Muscle layer of colon (tissue), 2 donors: ENCODE data around the gene HCFC2.
A peak's percentile ranks its signal among the peaks of the same experiment; 100 is the strongest.

ENCODE experiments used
- H3K27ac ChIP-seq: one replicate; pipeline ENCODE4 v1.7.0; 2013; ENCODE audit warnings: low read depth, mild to moderate bottlenecking, low read length, moderate library complexity
- H3K27me3 ChIP-seq, 2 donors: one replicate each; pipeline ENCODE4 v1.7.0; 2013; ENCODE audit warnings: low read length in 2 of 2, mild to moderate bottlenecking in 2 of 2; ENCODE audit not compliant: insufficient read depth in 2 of 2, control insufficient read depth in 1 of 2
- H3K36me3 ChIP-seq: one replicate; pipeline ENCODE4 v1.7.0; 2013; ENCODE audit warnings: mild to moderate bottlenecking, low read length; ENCODE audit not compliant: insufficient read depth
- H3K4me1 ChIP-seq: one replicate; pipeline ENCODE4 v1.7.0; 2013; ENCODE audit warnings: mild to moderate bottlenecking, low read length; ENCODE audit not compliant: insufficient read depth
- H3K4me3 ChIP-seq, 2 donors: one replicate each; pipeline ENCODE4 v1.7.0; 2013; ENCODE audit warnings: low read length in 2 of 2, low read depth in 1 of 2, mild to moderate bottlenecking in 1 of 2, moderate library complexity in 1 of 2
- H3K9ac ChIP-seq: one replicate; pipeline ENCODE4 v1.7.0; 2013; ENCODE audit warnings: low read length
- H3K9me3 ChIP-seq: one replicate; pipeline ENCODE4 v1.7.0; 2013; ENCODE audit warnings: mild to moderate bottlenecking, low read length
- donor health status: abdominal sarcoma.
- donor health status: Adenocarcinoma of cecum.

HCFC2 gene

DNA sequence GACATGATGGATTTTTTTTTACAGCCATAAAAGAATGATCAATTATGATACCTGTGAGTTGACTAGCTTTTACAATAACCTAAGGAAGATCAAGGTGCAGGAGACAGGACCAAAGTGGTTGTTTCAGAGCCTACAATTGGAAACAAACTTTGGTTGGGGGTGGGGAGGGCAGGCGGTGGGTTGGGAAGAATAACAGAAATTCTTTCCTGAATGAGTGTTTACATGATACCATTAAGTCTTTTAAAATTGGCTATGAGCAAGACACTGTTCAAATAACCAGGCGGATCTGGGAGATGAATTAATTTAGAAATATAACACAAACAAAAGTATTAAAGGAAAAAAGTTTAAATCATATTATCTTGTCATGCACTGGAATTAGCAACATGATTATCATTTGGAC is 66.4 kb downstream of the HCFC2 start:
- Histone ChIP-seq H3K4me3 (no peak overlapping the region), H3K27ac (no peak overlapping the region), H3K27me3 (no peaks in the 10 kb centered on the region), H3K4me1 (peaks cover 36% of the 10 kb centered on the region), H3K9me3 (no peaks in the 10 kb centered on the region), H3K9ac (no peak overlapping the region), H3K36me3 (peaks cover 36% of the 10 kb centered on the region)

- peaks cover 30% of the 10 kb centered on the region for H3K36me3 ChIP-seq
- H3K4me3 ChIP-seq: no peak overlapping the region
- H3K9me3 ChIP-seq: no peaks in the 10 kb centered on the region
- H3K4me1 ChIP-seq: peaks cover 44% of the 10 kb centered on the region
- no peak overlapping the region for H3K9ac ChIP-seq
- no peaks in the 10 kb centered on the region for H3K27me3 ChIP-seq
- H3K27ac ChIP-seq: no peak overlapping the region
Measured at GRCh38 chr12:104131609-104132008, 67.3 kb downstream of the HCFC2 start.

GRCh38 chr12:104132351-104132956 is 68.1 kb downstream of the HCFC2 start:
- Histone ChIP-seq H3K9me3 (no peaks in the 10 kb centered on the region), H3K27me3 (no peaks in the 10 kb centered on the region), H3K36me3 (peaks cover 30% of the 10 kb centered on the region), H3K4me1 (peaks cover 49% of the 10 kb centered on the region), H3K9ac (no peak overlapping the region), H3K27ac (no peak overlapping the region), H3K4me3 (no peak overlapping the region)

GRCh38 chr12:104133321-104133720 is 69.0 kb downstream of the HCFC2 start:
- no peaks in the 10 kb centered on the region for H3K9me3 ChIP-seq
- peaks cover 23% of the 10 kb centered on the region for H3K36me3 ChIP-seq
- no peaks in the 10 kb centered on the region for H3K27me3 ChIP-seq
- H3K27ac ChIP-seq: no peak overlapping the region
- H3K9ac ChIP-seq: peak overlapping the region; percentile 11
- peaks cover 49% of the 10 kb centered on the region for H3K4me1 ChIP-seq
- H3K4me3 ChIP-seq: no peak overlapping the region

GRCh38 chr12:104133866-104134265 is 69.5 kb downstream of the HCFC2 start:
- peaks cover 54% of the 10 kb centered on the region for H3K4me1 ChIP-seq
- H3K27me3 ChIP-seq: no peaks in the 10 kb centered on the region
- H3K4me3 ChIP-seq: no peak overlapping the region
- no peaks in the 10 kb centered on the region for H3K9me3 ChIP-seq
- peak overlapping the region; percentile 11 for H3K9ac ChIP-seq
- H3K27ac ChIP-seq: no peak overlapping the region
- H3K36me3 ChIP-seq: peaks cover 20% of the 10 kb centered on the region

- Histone ChIP-seq H3K9ac (no peak overlapping the region), H3K27ac (no peak overlapping the region), H3K4me1 (peaks cover 57% of the 10 kb centered on the region), H3K9me3 (no peaks in the 10 kb centered on the region), H3K4me3 (no peak overlapping the region), H3K27me3 (no peaks in the 10 kb centered on the region), H3K36me3 (peaks cover 12% of the 10 kb centered on the region)
Measured at GRCh38 chr12:104134882-104135281, 70.6 kb downstream of the HCFC2 start.

DNA sequence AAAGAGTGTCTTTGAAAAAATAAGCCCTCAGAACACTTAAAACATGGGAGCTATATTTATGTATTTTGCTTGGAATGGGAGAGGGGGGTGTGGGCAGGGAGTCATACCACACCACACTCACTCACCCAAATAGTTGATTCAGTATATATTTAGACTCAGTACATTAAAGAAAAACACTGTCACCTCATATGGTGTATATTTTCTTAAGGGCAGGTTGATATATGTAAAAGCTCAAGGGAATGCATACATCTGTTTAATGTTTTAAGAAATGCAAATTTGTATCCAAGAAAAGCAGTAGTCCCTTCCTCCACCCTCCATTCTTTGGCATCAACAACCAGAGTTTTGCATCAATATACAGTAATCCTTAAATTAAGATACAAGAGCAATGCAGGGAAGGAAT is 72.2 kb downstream of the HCFC2 start:
- Histone ChIP-seq H3K9me3 (no peaks in the 10 kb centered on the region), H3K9ac (peak overlapping the region; percentile 76), H3K27ac (peak overlapping the region; percentile 78), H3K4me1 (peaks cover 45% of the 10 kb centered on the region), H3K4me3 (peak overlapping the region in 1 of 2 donors; percentile 44), H3K27me3 (no peaks in the 10 kb centered on the region), H3K36me3 (peaks cover 12% of the 10 kb centered on the region)

DNA sequence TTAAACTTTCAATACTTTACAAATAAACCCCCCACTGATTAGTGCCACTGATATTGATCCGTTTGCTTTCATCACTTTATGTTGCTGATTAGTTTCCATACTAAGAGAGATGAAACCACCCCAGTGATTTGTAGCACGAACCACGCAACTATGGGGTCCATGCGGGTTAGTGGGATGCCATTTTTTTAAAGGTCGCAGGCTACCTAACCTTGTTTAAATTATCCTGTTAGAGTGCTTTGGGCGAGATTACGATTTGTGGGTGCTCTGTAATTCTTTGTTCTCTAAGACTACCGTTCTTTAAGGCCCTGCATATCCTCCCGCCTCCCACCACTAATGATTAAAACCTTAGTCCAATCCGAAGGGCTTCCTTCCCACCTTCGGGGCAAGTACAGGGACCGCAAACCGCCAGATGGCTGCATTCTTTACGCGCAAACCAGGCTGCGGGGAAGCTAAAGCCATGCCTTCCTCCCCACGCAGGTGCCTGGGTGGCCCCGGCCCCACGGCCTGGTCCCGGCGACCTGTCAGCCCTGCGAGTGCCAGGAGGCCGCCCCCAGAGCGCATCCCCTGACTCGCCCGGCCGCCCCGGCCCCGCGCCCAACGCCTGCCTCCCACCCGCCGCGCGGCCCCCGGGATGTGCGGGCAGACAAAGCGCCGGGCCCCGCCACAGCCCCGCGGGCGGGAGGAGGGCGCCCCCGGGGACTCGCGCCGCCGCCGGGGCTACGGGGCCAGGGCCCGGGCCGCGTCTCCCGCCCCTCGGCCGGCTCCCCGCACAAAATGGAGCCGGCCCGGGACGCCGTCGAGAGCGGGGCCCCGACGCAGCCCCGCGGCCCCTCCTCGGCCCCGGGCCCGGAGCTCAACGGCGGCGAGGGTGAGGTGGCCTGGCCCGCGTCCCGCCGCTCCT is 72.9 kb downstream of the HCFC2 start:
- Histone ChIP-seq H3K36me3 (peaks cover 12% of the 10 kb centered on the region), H3K9ac (peak overlapping the region; percentile 76), H3K4me3 (peak overlapping the region; percentile 38 to 44), H3K4me1 (peaks cover 38% of the 10 kb centered on the region), H3K9me3 (no peaks in the 10 kb centered on the region), H3K27ac (peak overlapping the region; percentile 78), H3K27me3 (no peaks in the 10 kb centered on the region)

DNA sequence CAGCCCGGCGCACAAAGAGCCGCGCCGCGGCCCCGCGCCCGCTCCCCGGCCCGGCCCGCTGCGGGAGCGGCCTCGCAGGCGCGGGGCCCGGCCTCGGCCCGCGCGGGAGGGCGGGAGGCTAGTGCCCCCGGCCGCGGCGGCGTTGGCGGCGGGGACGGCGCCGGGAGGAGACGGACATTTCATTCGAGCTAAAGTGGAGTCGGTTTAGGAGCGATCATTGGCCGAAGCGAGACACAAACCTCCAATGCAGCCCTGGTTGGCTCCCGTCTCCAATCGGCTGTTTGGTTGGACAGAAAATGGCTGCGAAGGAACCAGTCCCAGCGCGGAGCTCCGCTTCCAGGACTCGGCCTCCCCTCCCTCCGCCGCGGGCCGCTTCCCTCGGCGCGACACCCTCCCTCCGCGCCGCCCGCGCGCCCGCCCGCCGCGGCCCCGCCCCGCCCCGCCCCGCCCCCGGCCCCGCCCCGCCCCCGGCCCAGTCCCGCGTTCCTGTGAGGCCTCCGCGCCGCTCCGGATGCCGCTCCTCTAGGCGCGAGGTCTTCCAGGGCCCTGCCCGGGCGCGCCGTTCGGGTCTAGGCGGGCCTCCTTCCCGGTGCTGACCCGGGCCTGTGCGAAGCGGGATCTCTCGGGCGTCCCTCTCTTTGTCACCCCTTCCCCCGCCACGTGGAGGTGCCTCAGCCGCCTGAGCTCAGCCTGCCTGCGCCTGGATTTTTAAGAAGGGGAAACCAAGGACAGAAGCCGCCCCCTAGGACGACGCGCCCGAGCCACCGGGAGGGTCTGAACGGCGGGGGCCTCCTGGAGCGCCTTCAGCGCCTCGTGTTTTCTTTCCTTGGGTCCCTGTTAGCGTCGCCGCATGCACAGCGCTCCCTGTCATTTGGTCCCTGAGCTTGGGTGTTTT is 73.8 kb downstream of the HCFC2 start, which contains the start of gene NFYB:
NFYB (minus strand) TSS at position 309 of the 895 bp plus-strand sequence. CDS start 2,757 bp downstream, outside the sequence.
- peaks cover 10% of the 10 kb centered on the region for H3K36me3 ChIP-seq
- peaks cover 33% of the 10 kb centered on the region for H3K4me1 ChIP-seq
- peak within 1 kb of the TSS; percentile 76 for H3K9ac ChIP-seq
- peak within 1 kb of the TSS; percentile 88 for H3K27ac ChIP-seq
- H3K27me3 ChIP-seq: no peaks in the 10 kb centered on the region
- no peaks in the 10 kb centered on the region for H3K9me3 ChIP-seq
- H3K4me3 ChIP-seq: peak within 1 kb of the TSS; percentile 38 to 69

DNA sequence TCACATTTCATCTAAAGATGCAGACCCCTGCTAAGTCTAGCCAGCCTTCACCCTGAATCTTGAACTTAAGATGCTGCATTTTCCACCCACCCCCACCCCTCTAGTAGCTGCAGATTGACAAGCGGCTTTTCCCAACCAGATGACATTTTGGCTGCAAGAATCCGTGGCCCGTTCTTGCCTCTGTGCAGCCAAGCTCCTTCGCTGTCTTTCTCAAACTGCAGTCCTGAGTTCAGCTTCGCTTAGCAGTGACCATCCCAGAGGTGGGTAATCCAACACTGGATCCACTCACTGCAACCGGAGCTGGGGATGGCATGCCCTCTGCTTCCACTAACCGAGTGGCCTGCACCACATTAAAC is 74.4 kb downstream of the HCFC2 start:
- Histone ChIP-seq H3K27me3 (no peaks in the 10 kb centered on the region), H3K9me3 (no peaks in the 10 kb centered on the region), H3K4me1 (peaks cover 33% of the 10 kb centered on the region), H3K9ac (peak overlapping the region; percentile 50), H3K27ac (peak overlapping the region; percentile 88), H3K4me3 (peak overlapping the region in 1 of 2 donors; percentile 69), H3K36me3 (peaks cover 4% of the 10 kb centered on the region)

- Histone ChIP-seq H3K4me1 (peaks cover 10% of the 10 kb centered on the region), H3K27ac (no peak overlapping the region), H3K36me3 (no peaks in the 10 kb centered on the region), H3K27me3 (no peaks in the 10 kb centered on the region), H3K9ac (no peak overlapping the region), H3K9me3 (no peaks in the 10 kb centered on the region), H3K4me3 (no peak overlapping the region)
Measured at GRCh38 chr12:104142543-104142942, 78.2 kb downstream of the HCFC2 start.
